Measurements from ENCODE around the gene HMGN4.

HMGN4 gene

DNA sequence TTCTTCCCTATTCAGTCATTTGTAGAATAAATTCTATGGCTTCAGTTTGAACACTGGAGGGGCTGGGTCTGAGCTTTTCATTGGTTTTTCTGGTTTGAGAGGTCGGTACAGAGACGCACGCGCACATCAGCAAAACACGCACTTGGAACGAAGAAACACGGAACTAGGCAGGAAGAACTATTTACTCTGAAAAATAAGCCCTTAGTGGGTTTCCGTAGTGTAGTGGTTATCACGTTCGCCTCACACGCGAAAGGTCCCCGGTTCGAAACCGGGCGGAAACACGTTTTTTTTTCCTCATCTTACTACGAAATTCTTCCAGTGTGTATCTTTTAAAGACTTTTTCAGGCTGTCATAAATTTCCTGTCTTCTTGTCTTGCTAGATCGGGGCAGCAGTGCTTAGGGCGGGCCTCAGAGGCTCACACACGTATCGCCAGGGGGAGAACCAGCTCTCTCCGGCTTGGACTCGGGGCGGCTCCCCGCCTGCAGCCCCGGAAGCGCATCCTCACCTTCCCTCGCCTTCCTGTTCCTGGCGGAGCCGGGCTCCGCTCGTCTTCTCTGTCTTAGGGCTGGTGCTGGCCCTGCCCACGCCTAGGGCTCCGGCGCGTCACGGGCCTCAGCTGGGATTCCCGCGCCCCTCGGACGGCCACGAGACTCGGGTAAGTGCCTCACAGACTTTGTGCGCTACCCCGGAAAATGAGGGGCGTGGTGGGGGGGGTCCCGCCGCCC, at the start of gene HMGN4:
HMGN4 (plus strand) TSS at position 521 of the 726 bp plus-strand sequence. CDS start 6,841 bp downstream, outside the sequence.
- Histone ChIP-seq H3K27me3 (ENCODE audit: control insufficient read depth in 5 of 5, insufficient read depth in 4 of 5, low read length in 5 of 5) (no peaks in the 10 kb centered on the region), H3K4me3 (ENCODE audit: low read depth in 1 of 5, low read length in 5 of 5) (peak within 1 kb of the TSS; percentile 84 to 95 (median 91)), H3K27ac (ENCODE audit: low read depth, low read length) (peak within 1 kb of the TSS; percentile 80), H3K9me3 (ENCODE audit: control insufficient read depth in 5 of 5, low read length in 5 of 5) (no peaks in the 10 kb centered on the region), H3K36me3 (ENCODE audit: control insufficient read depth in 5 of 5, insufficient read depth in 5 of 5, low read length in 5 of 5) (peaks cover 2 to 5% (median 5%) of the 10 kb centered on the region in 5 donors), H3K4me1 (ENCODE audit: control insufficient read depth in 5 of 5, insufficient read depth in 5 of 5, low read length in 5 of 5) (peaks cover 10 to 37% (median 24%) of the 10 kb centered on the region in 5 donors), H3K9ac (ENCODE audit: low read length in 5 of 5) (peak within 1 kb of the TSS; percentile 82 to 90 (median 84))

DNA sequence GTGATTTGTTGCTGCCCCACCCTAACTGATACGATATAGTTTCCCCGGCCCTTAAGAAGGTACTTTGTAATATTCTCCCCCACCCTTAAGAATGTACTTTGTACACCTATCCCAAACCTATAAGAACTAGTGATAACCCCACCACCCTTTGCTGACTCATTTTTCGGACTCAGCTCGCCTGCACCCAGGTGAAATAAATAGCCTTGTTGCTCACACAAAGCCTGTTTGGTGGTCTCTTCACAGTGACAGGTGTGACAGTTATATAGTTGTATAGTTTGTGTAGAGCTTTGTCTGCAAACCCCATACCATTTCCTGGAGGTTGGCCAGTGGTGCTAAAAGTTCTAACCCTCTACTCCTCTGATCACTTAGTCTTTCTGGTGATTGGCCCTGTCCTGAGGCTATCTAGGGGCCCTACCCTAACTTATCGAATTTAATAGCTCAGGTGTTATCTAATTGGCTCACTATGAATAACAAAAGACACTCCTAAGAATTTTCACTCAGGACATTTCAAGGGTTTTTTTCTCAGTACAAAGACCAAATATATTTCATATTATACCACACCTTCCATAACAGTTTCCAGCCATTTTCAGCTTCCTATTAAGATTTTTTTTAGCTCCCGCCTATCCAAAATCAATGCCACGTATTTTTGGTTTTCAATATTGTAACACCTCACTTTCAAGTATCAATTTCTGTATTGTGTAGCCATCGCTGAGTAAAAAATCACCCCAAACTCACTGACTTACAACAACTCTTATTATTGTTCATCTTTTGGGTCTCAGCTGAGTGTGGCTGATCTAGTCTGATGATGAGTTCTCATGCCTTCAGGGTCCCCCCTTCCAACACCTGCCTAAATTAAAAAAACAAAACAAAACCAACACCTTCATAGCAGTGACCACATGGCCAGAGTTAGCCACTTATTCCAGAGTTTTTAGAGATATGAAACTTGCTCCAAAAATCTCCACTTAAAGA, 47.9 kb upstream of the HMGN4 start:
- H3K9me3 ChIP-seq (ENCODE audit: control insufficient read depth in 5 of 5, low read length in 5 of 5), result peaks cover 0 to 9% (median 0%) of the 10 kb centered on the region in 5 donors
- H3K4me3 ChIP-seq (ENCODE audit: low read depth in 1 of 5, low read length in 5 of 5), result no peak overlapping the region
- no peaks in the 10 kb centered on the region for H3K27me3 ChIP-seq (ENCODE audit: control insufficient read depth in 5 of 5, insufficient read depth in 4 of 5, low read length in 5 of 5)
- H3K36me3 ChIP-seq (ENCODE audit: control insufficient read depth in 5 of 5, insufficient read depth in 5 of 5, low read length in 5 of 5), result no peaks in the 10 kb centered on the region
- H3K9ac ChIP-seq (ENCODE audit: low read length in 5 of 5), result no peak overlapping the region
- H3K4me1 ChIP-seq (ENCODE audit: control insufficient read depth in 5 of 5, insufficient read depth in 5 of 5, low read length in 5 of 5), result no peaks in the 10 kb centered on the region
- H3K27ac ChIP-seq (ENCODE audit: low read depth, low read length), result no peak overlapping the region

DNA sequence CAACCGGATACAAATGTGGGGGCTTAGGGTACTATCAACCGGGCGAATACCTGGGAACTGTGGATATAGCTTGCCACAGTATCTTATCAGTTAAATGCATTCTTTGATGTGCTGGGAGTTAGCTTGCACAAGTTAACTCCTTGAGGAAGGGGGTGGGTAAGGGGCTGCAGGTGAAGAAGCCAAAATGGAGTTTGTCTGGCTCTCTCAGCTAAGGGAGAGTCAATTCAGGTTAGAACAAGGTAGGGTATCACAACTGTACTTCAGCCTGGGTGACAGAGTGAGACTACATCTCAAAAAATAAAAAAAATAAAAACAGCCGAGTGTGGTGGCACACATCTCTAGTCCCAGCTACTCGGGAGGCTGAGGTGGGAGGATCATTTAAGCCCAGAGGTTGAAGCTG, 46.6 kb upstream of the HMGN4 start:
- Histone ChIP-seq H3K4me1 (ENCODE audit: control insufficient read depth in 5 of 5, insufficient read depth in 5 of 5, low read length in 5 of 5) (no peaks in the 10 kb centered on the region), H3K27ac (ENCODE audit: low read depth, low read length) (no peak overlapping the region), H3K36me3 (ENCODE audit: control insufficient read depth in 5 of 5, insufficient read depth in 5 of 5, low read length in 5 of 5) (no peaks in the 10 kb centered on the region), H3K9me3 (ENCODE audit: control insufficient read depth in 5 of 5, low read length in 5 of 5) (peaks cover 0 to 9% (median 0%) of the 10 kb centered on the region in 5 donors), H3K27me3 (ENCODE audit: control insufficient read depth in 5 of 5, insufficient read depth in 4 of 5, low read length in 5 of 5) (no peaks in the 10 kb centered on the region), H3K9ac (ENCODE audit: low read length in 5 of 5) (no peak overlapping the region), H3K4me3 (ENCODE audit: low read depth in 1 of 5, low read length in 5 of 5) (no peak overlapping the region)

DNA sequence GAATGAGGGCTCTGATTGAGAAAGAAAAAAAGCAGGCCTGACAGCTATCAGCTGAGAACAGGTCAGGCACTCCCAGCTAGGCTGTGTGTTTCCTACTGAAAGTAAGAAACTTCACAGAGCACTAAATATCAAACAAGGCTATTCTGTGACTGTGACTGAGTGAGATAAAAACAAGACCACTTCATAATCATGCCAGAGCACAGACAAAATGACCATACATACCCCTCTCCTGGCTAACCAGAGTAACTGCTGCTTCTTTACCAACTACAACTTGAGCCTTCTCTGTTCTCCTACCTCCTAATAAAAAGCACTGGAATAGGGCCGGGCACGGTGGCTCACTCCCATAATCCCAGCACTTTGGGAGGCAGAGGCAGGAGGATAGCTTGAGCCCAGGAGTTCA, 44.9 kb upstream of the HMGN4 start:
- H3K4me3 ChIP-seq (ENCODE audit: low read depth in 1 of 5, low read length in 5 of 5), result no peak overlapping the region
- no peaks in the 10 kb centered on the region for H3K27me3 ChIP-seq (ENCODE audit: control insufficient read depth in 5 of 5, insufficient read depth in 4 of 5, low read length in 5 of 5)
- no peaks in the 10 kb centered on the region for H3K4me1 ChIP-seq (ENCODE audit: control insufficient read depth in 5 of 5, insufficient read depth in 5 of 5, low read length in 5 of 5)
- H3K9ac ChIP-seq (ENCODE audit: low read length in 5 of 5), result no peak overlapping the region
- no peaks in the 10 kb centered on the region for H3K9me3 ChIP-seq (ENCODE audit: control insufficient read depth in 5 of 5, low read length in 5 of 5)
- no peak overlapping the region for H3K27ac ChIP-seq (ENCODE audit: low read depth, low read length)
- no peaks in the 10 kb centered on the region for H3K36me3 ChIP-seq (ENCODE audit: control insufficient read depth in 5 of 5, insufficient read depth in 5 of 5, low read length in 5 of 5)

DNA sequence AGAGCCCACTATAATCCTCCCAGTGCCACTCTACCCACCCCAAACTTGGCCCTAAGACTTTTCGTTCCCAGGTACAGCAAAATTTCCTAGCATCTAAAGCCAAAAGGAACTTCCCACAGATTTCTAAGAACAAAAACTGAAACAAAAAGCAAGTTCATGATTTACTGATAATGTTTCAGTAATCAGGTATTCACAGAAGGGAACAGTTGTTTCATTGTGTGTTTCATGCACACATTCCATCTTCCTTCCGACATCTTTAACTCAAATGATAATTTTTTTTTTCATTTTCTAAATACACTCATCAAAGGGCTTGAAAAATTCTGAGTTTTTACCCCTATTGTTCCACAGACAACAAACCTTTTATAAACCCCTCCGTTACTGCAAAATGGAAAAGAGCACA, 44.0 kb upstream of the HMGN4 start:
- Histone ChIP-seq H3K27me3 (ENCODE audit: control insufficient read depth in 5 of 5, insufficient read depth in 4 of 5, low read length in 5 of 5) (no peaks in the 10 kb centered on the region), H3K4me3 (ENCODE audit: low read depth in 1 of 5, low read length in 5 of 5) (no peak overlapping the region), H3K4me1 (ENCODE audit: control insufficient read depth in 5 of 5, insufficient read depth in 5 of 5, low read length in 5 of 5) (no peaks in the 10 kb centered on the region), H3K9me3 (ENCODE audit: control insufficient read depth in 5 of 5, low read length in 5 of 5) (no peaks in the 10 kb centered on the region), H3K9ac (ENCODE audit: low read length in 5 of 5) (no peak overlapping the region), H3K36me3 (ENCODE audit: control insufficient read depth in 5 of 5, insufficient read depth in 5 of 5, low read length in 5 of 5) (no peaks in the 10 kb centered on the region), H3K27ac (ENCODE audit: low read depth, low read length) (no peak overlapping the region)

DNA sequence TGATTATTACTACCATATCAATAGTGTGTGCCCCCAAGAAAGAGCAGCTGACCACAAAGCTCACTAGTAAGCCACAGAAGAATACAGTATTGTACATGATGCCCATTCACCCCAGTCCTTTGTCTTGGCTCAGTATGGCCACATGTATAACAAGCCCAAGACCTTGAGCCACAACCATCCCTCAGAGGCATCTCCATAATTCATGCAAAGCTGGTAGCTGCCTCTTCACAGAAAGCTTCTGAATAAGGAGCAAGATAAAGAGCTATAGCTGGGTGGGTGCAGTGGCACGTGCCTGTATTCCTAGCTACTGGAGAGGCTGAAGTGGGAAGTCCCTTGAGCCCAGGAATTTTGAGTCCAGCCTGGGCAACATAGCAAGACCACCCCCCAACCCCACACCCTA, 42.9 kb upstream of the HMGN4 start:
- H3K27ac ChIP-seq (ENCODE audit: low read depth, low read length), result no peak overlapping the region

DNA sequence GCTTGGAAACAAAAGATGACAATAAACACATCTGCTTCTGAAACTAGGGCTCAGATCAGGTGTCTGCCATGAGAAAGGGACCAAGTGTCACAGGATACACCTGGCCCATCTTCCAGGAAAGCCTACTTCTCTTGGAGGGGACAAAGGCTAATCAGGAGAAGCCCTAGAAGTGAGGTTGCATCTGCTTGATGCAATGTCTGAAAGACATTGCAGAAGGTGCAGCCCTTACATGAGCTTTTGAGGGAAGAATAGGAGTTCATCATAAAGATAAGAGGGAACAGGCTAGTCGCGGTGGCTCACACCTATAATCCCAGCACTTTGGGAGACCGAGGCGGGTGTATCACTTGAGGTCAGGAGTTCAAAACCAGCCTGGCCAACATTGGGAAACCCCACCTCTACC, 40.6 kb upstream of the HMGN4 start:
- H3K9ac ChIP-seq (ENCODE audit: low read length in 5 of 5), result no peak overlapping the region
- H3K9me3 ChIP-seq (ENCODE audit: control insufficient read depth in 5 of 5, low read length in 5 of 5), result no peaks in the 10 kb centered on the region
- peaks cover 4 to 12% (median 11%) of the 10 kb centered on the region in 5 donors for H3K27me3 ChIP-seq (ENCODE audit: control insufficient read depth in 5 of 5, insufficient read depth in 4 of 5, low read length in 5 of 5)
- H3K27ac ChIP-seq (ENCODE audit: low read depth, low read length), result no peak overlapping the region
- peaks cover 0 to 12% (median 10%) of the 10 kb centered on the region in 5 donors for H3K4me1 ChIP-seq (ENCODE audit: control insufficient read depth in 5 of 5, insufficient read depth in 5 of 5, low read length in 5 of 5)
- no peaks in the 10 kb centered on the region for H3K36me3 ChIP-seq (ENCODE audit: control insufficient read depth in 5 of 5, insufficient read depth in 5 of 5, low read length in 5 of 5)
- no peak overlapping the region for H3K4me3 ChIP-seq (ENCODE audit: low read depth in 1 of 5, low read length in 5 of 5)

More for the DNA sequence above, 42.9 kb upstream of the HMGN4 start:
- Histone ChIP-seq H3K9ac (ENCODE audit: low read length in 5 of 5) (no peak overlapping the region), H3K27me3 (ENCODE audit: control insufficient read depth in 5 of 5, insufficient read depth in 4 of 5, low read length in 5 of 5) (no peaks in the 10 kb centered on the region), H3K9me3 (ENCODE audit: control insufficient read depth in 5 of 5, low read length in 5 of 5) (no peaks in the 10 kb centered on the region), H3K4me3 (ENCODE audit: low read depth in 1 of 5, low read length in 5 of 5) (no peak overlapping the region), H3K4me1 (ENCODE audit: control insufficient read depth in 5 of 5, insufficient read depth in 5 of 5, low read length in 5 of 5) (no peaks in the 10 kb centered on the region), H3K36me3 (ENCODE audit: control insufficient read depth in 5 of 5, insufficient read depth in 5 of 5, low read length in 5 of 5) (no peaks in the 10 kb centered on the region)

DNA sequence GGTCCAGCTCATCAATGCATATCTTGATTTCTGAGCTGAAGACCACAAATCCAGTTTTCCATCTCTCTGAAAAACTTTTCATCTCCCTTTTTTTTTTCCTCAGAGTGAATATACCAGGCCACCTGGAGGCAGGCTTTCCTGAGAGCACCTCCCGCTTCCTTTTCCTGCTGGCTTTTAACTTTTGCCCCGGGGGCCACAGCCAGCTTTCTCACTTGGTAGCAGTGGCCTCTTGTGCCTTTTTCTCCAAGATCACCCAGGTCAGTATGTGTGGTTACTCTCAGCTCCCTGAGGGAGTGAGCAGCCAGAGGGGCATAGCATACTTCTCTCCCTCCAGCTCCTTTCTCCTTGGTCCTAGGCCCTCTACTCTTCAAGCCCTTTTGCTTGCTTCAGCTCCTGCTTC, 38.1 kb upstream of the HMGN4 start, which contains the start of gene BTN1A1:
BTN1A1 (plus strand) TSS at position 202 of the 400 bp plus-strand sequence. CDS start 984 bp downstream, outside the sequence.
- H3K27ac ChIP-seq (ENCODE audit: low read depth, low read length), result no peak within 1 kb of the TSS
- H3K36me3 ChIP-seq (ENCODE audit: control insufficient read depth in 5 of 5, insufficient read depth in 5 of 5, low read length in 5 of 5), result no peaks in the 10 kb centered on the region
- no peak within 1 kb of the TSS for H3K4me3 ChIP-seq (ENCODE audit: low read depth in 1 of 5, low read length in 5 of 5)

DNA sequence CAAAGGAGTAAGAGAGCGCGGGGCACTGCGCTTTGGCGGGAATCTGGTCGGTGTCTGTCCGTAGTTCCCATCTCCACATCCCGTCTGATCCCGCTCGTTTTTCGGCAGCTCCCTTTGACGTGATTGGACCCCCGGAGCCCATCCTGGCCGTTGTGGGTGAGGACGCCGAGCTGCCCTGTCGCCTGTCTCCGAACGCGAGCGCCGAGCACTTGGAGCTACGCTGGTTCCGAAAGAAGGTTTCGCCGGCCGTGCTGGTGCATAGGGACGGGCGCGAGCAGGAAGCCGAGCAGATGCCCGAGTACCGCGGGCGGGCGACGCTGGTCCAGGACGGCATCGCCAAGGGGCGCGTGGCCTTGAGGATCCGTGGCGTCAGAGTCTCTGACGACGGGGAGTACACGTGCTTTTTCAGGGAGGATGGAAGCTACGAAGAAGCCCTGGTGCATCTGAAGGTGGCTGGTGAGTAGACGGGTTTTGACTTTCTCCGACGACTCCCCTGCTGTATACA, 36.6 kb upstream of the HMGN4 start:
- H3K9me3 ChIP-seq (ENCODE audit: control insufficient read depth in 5 of 5, low read length in 5 of 5), result no peaks in the 10 kb centered on the region
- no peak overlapping the region for H3K27ac ChIP-seq (ENCODE audit: low read depth, low read length)
- H3K36me3 ChIP-seq (ENCODE audit: control insufficient read depth in 5 of 5, insufficient read depth in 5 of 5, low read length in 5 of 5), result no peaks in the 10 kb centered on the region
- peaks cover 4 to 12% (median 11%) of the 10 kb centered on the region in 5 donors for H3K27me3 ChIP-seq (ENCODE audit: control insufficient read depth in 5 of 5, insufficient read depth in 4 of 5, low read length in 5 of 5)
- H3K9ac ChIP-seq (ENCODE audit: low read length in 5 of 5), result peak overlapping the region in 1 of 5 donors; percentile 19
- H3K4me3 ChIP-seq (ENCODE audit: low read depth in 1 of 5, low read length in 5 of 5), result peak overlapping the region; percentile 24 to 61 (median 50)
- H3K4me1 ChIP-seq (ENCODE audit: control insufficient read depth in 5 of 5, insufficient read depth in 5 of 5, low read length in 5 of 5), result peaks cover 0 to 12% (median 10%) of the 10 kb centered on the region in 5 donors

More for the DNA sequence above, 38.1 kb upstream of the HMGN4 start, which contains the start of gene BTN1A1:
- H3K9ac ChIP-seq (ENCODE audit: low read length in 5 of 5), result no peak within 1 kb of the TSS
- H3K27me3 ChIP-seq (ENCODE audit: control insufficient read depth in 5 of 5, insufficient read depth in 4 of 5, low read length in 5 of 5), result peaks cover 4 to 12% (median 11%) of the 10 kb centered on the region in 5 donors
- H3K9me3 ChIP-seq (ENCODE audit: control insufficient read depth in 5 of 5, low read length in 5 of 5), result no peaks in the 10 kb centered on the region
- peaks cover 0 to 12% (median 10%) of the 10 kb centered on the region in 5 donors for H3K4me1 ChIP-seq (ENCODE audit: control insufficient read depth in 5 of 5, insufficient read depth in 5 of 5, low read length in 5 of 5)

Measured in subcutaneous abdominal adipose tissue (tissue), 5 donors.